GM10248 (cell line): Measurements from ENCODE around the gene MAP2.

Experiments
- CTCF ChIA-PET: fragments of 300-600 bp; sonication (Branson Sonifier 250); formaldehyde crosslinking; extraction: SDS; loops from one replicate; lab custom pipeline; 2021; ENCODE audit warnings: antibody characterized with exemption; lab: Yijun Ruan, JAX
- POLR2A ChIA-PET: fragments of 350-650 bp; sonication (Branson Sonifier 250); formaldehyde crosslinking; extraction: SDS; loops from one replicate; lab custom pipeline; 2020; ENCODE audit warnings: antibody characterized with exemption; lab: Yijun Ruan, JAX
- DNase-seq: peaks from one replicate; pipeline ENCODE4 v3.0.0; 2012; ENCODE audit errors: extremely low spot score
- TF ChIP-seq, protein P1 (sequence below): IDR thresholded peaks from 2 replicates; pipeline ENCODE4 v1.5.1; 2012; ENCODE audit warnings: mild to moderate bottlenecking, low read depth; ENCODE audit errors: extremely low read depth, missing control alignments, control extremely low read depth

The MAP2 gene

DNA sequence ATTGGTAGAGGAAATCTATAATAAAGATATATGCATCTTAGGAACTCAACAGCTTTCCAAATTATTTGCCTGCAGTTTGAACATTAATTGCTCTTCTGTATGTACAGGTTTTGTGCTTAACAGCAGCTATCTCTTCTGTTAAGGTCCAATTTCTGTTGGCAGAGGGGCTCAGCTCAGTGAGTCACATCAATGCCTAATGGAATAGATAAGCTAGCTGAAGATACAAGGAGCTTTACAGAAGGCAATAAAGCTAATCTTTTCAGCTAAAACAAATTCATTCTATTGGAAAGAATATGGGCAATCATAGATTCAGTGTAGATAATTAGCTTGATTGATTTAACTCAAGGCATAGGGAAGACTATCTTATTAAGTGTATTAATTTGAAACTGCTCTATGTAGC, 289.4 kb downstream of the MAP2 start:
- CTCF ChIA-PET = interaction anchor here (0.9 kb wide), 1 partner anchor 11 kb away, joined by 4 read pairs; no protein-coding TSS in a partner anchor
- TF ChIP-seq, protein P1, sequence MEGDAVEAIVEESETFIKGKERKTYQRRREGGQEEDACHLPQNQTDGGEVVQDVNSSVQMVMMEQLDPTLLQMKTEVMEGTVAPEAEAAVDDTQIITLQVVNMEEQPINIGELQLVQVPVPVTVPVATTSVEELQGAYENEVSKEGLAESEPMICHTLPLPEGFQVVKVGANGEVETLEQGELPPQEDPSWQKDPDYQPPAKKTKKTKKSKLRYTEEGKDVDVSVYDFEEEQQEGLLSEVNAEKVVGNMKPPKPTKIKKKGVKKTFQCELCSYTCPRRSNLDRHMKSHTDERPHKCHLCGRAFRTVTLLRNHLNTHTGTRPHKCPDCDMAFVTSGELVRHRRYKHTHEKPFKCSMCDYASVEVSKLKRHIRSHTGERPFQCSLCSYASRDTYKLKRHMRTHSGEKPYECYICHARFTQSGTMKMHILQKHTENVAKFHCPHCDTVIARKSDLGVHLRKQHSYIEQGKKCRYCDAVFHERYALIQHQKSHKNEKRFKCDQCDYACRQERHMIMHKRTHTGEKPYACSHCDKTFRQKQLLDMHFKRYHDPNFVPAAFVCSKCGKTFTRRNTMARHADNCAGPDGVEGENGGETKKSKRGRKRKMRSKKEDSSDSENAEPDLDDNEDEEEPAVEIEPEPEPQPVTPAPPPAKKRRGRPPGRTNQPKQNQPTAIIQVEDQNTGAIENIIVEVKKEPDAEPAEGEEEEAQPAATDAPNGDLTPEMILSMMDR = no peak
- no peak for DNase-seq
- POLR2A ChIA-PET = no interaction called here

DNA sequence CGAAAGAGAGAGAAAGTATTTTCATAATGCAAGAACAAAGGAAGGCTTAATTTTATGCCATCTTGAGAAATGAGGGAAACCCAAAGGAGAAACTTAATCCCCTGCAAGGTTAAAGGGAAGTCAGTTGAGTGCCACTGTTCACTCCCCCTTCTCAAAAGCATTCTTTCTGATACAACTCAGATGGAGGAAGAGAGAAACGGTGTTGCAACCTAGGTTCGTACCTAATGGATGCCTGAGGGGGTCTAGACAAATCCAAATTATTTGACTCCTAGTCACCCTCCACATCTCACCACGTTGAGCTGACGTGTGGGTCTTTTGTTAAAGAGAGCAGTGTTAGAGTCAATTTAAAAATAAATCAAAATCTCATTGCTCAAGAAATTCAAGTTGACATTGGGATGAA, 295.2 kb downstream of the MAP2 start:
- TF ChIP-seq, protein P1 = no peak
- ChIA-PET POLR2A (no interaction called here), CTCF (interaction anchor here (1.0 kb wide), 1 partner anchor 12 kb away, joined by 3 read pairs; no protein-coding TSS in a partner anchor)
- DNase-seq = no peak

DNA sequence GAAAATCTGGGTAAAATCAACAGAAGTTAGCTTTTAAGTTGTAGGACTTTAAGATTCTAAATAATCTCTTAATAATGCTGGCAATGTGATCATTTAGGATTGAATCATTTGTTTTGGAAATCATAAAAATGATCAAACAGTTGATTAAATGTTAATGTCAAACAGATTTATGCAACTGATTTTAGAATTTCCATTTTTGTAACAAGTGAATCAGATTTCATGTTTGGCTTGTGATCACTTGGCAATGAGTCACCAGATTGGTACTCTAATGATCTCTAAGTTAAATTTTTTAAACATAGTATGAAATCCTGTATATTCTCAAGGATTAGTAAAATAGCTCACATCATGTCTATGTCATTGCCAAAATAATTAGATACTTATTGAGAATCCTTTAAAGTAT, 297.6 kb downstream of the MAP2 start:
- TF ChIP-seq, protein P1 = no peak
- ChIA-PET POLR2A (no interaction called here), CTCF (no interaction called here)
- DNase-seq = no peak

DNA sequence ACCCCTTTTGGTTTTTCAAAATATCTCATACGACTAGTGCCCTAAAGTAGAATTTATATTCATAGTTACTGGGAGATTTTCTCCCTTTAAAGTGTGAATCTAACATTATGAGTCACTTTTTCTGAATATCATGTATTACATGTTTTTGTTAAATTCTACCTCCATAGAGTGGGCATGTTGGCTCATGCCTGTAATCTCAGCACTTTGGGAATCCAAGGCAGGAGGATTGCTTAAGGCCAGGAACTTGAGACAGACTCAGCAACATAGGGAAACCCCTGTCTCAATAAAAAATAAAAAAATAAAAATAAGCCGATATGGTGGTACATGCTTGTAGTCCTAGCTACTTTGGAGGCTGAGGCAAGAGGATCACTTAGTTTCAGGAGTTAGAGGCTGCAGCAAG, 302.5 kb downstream of the MAP2 start:
- no peak for DNase-seq
- TF ChIP-seq, protein P1 = no peak
- ChIA-PET POLR2A (no interaction called here), CTCF (no interaction called here)

DNA sequence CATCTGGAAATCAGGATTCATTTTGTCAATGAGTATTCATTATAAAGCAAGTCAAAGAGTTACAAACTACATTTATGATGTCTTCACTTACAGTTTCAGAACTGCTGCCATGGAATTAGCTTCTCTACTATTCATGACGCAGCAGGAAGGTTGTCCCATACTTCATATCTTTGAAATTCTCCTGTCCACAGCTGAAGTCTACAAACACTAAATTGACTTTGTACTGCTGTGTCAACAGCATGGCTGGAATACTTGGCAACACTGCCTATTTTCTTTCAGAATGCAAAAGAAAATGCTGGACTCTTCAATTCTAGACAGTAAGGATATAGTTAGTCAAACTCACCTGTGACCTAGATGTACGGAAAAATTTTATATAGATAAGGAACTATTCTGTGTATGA, 303.2 kb downstream of the MAP2 start:
- POLR2A ChIA-PET = no interaction called here
- CTCF ChIA-PET = interaction anchor here (1.6 kb wide), 1 partner anchor 11 kb away, joined by 3 read pairs; no protein-coding TSS in a partner anchor
- TF ChIP-seq, protein P1 = no peak
- DNase-seq = no peak

DNA sequence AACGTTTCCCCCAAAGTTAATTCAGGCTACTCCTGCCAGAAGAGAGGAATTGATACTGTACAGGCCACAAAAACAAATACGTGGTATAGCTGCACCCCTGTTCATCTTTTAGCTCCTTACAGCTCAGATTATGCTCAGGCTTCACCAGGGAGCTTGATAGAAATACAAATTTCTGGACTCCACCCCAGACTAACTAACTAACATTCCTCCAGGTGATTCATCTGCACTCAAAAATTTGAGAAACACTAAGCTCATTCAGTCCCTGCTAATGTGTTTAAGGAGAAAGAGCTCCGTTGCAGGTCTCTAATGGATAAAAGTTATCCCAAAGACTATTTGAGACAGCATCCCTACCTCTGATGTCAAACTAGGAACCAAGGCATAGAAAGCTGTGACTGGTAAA, 311.0 kb downstream of the MAP2 start:
- DNase-seq = no peak
- TF ChIP-seq, protein P1 = no peak
- ChIA-PET CTCF (interaction anchor here (2.0 kb wide), 1 partner anchor 10 kb away, joined by 4 read pairs; no protein-coding TSS in a partner anchor), POLR2A (no interaction called here)
